OCI-M1 (cell line): ENCODE results near the gene KRT6A.
A peak's percentile ranks its signal among the peaks of the same experiment; 100 is the strongest.
"Not testable (repeated sequence)": the region's sequence is repeated elsewhere in the genome, so short reads cannot be mapped to it uniquely, and the experiment has no call there.

Source experiments
- DNase-seq: peaks from one replicate; lab custom pipeline; 2025; lab: John Stamatoyannopoulos, UW

KRT6A gene

GRCh38 chr12:52464897-52465296 is 28.2 kb downstream of the KRT6A start:
- no peak for DNase-seq

GRCh38 chr12:52461693-52462092 is 31.4 kb downstream of the KRT6A start:
- DNase-seq, result no peak

GRCh38 chr12:52458861-52459260 is 34.2 kb downstream of the KRT6A start:
- DNase-seq, result no peak

- no peak for DNase-seq
These were observed 37.2 kb downstream of the KRT6A start for GRCh38 chr12:52455821-52456220.

GRCh38 chr12:52454411-52455201 is 38.5 kb downstream of the KRT6A start:
- DNase-seq, result no peak

- no peak for DNase-seq
These were observed 41.0 kb downstream of the KRT6A start, which contains the start of gene KRT6B for GRCh38 chr12:52452101-52452500. Gene KRT6B, minus strand, starts transcription at chr12:52452146. Its CDS starts 68 bp downstream, at chr12:52452078.

- DNase-seq, result no peak
These were observed 44.8 kb downstream of the KRT6A start for GRCh38 chr12:52448228-52448627.

- not testable (repeated sequence) for DNase-seq
These were observed 45.9 kb downstream of the KRT6A start for GRCh38 chr12:52447196-52447595.

GRCh38 chr12:52446367-52447045 is 46.6 kb downstream of the KRT6A start:
- peak; percentile 3 for DNase-seq

- DNase-seq, result no peak
These were observed 47.2 kb downstream of the KRT6A start for GRCh38 chr12:52445876-52446275.

GRCh38 chr12:52444647-52445595 is 48.1 kb downstream of the KRT6A start:
- DNase-seq, result no peak

GRCh38 chr12:52443966-52444365 is 49.1 kb downstream of the KRT6A start:
- no peak for DNase-seq

- no peak for DNase-seq
These were observed 50.4 kb downstream of the KRT6A start for GRCh38 chr12:52442600-52443061.

GRCh38 chr12:52441320-52441911 is 51.6 kb downstream of the KRT6A start:
- no peak for DNase-seq

GRCh38 chr12:52440821-52441319 is 52.2 kb downstream of the KRT6A start:
- DNase-seq, result no peak

GRCh38 chr12:52439845-52440244 is 53.2 kb downstream of the KRT6A start:
- DNase-seq, result no peak

- DNase-seq, result no peak
These were observed 53.6 kb downstream of the KRT6A start for GRCh38 chr12:52439420-52439819.

GRCh38 chr12:52438305-52439301 is 54.5 kb downstream of the KRT6A start:
- DNase-seq, result no peak

GRCh38 chr12:52437508-52437907 is 55.5 kb downstream of the KRT6A start:
- DNase-seq, result no peak
